Measurements from ENCODE around the gene SVBP.
"Not testable (repeated sequence)": the region's sequence is repeated elsewhere in the genome, so short reads cannot be mapped to it uniquely, and the experiment has no call there.

The SVBP gene

GRCh38 chr1:42841010-42841409, 23.8 kb upstream of the SVBP start:
- DNase-seq, result peak; percentile 7

GRCh38 chr1:42838482-42839190, 21.4 kb upstream of the SVBP start:
- DNase-seq, result no peak

GRCh38 chr1:42837709-42838108, 20.5 kb upstream of the SVBP start:
- DNase-seq, result no peak

- peak; percentile 7 for DNase-seq
These were observed 18.2 kb upstream of the SVBP start for GRCh38 chr1:42835422-42835821.

- no peak for DNase-seq
These were observed 17.6 kb upstream of the SVBP start for GRCh38 chr1:42834803-42835202.

- no peak for DNase-seq
These were observed 16.8 kb upstream of the SVBP start for GRCh38 chr1:42833981-42834380.

GRCh38 chr1:42832641-42833240, 15.5 kb upstream of the SVBP start:
- DNase-seq, result no peak

GRCh38 chr1:42831273-42831672, 14.1 kb upstream of the SVBP start:
- no peak for DNase-seq

GRCh38 chr1:42830631-42831030, 13.4 kb upstream of the SVBP start:
- DNase-seq, result no peak

- DNase-seq, result no peak
These were observed 8.0 kb upstream of the SVBP start for GRCh38 chr1:42825036-42825851.

GRCh38 chr1:42824481-42825035, 7.4 kb upstream of the SVBP start:
- DNase-seq, result no peak

- no peak for DNase-seq
These were observed 5.7 kb upstream of the SVBP start for GRCh38 chr1:42822800-42823392.

GRCh38 chr1:42821690-42822089, 4.5 kb upstream of the SVBP start:
- no peak for DNase-seq

GRCh38 chr1:42820813-42821212, 3.6 kb upstream of the SVBP start:
- DNase-seq, result no peak

GRCh38 chr1:42817976-42818375, 779 bp upstream of the SVBP start:
- no peak for DNase-seq

- DNase-seq, result no peak
These were observed 207 bp upstream of the SVBP start for GRCh38 chr1:42817440-42817767.

GRCh38 chr1:42815941-42816584, 1.1 kb downstream of the SVBP start:
- DNase-seq, result no peak

GRCh38 chr1:42814815-42815214, 2.4 kb downstream of the SVBP start:
- not testable (repeated sequence) for DNase-seq

- no peak for DNase-seq
These were observed 10.0 kb downstream of the SVBP start for GRCh38 chr1:42807056-42807668.

GRCh38 chr1:42806593-42806992, 10.6 kb downstream of the SVBP start:
- no peak for DNase-seq

- no peak for DNase-seq
These were observed 11.0 kb downstream of the SVBP start for GRCh38 chr1:42806171-42806570.

GRCh38 chr1:42801832-42802473, 15.2 kb downstream of the SVBP start:
- no peak for DNase-seq

All from DMS79 (cell line).